ENCODE measurements around the gene TACSTD2. TPM values are rescaled to one million over a fixed set of nuclear protein-coding genes. Genes with fewer than 3 reads are reported as not detected.

TACSTD2 gene
- polyA plus RNA-seq, 1 experiment, result 0.16 TPM

GRCh38 chr1:58588396-58588795 is 11.3 kb upstream of the TACSTD2 start:
- no peaks in the 10 kb centered on the region for H3K36me3 ChIP-seq (ENCODE audit: control insufficient read depth, insufficient read depth, low read length)
- CTCF ChIA-PET, result interaction anchor here (3.0 kb wide), 1 partner anchor 64 kb away, joined by 8 read pairs; no protein-coding TSS in a partner anchor
- no peaks in the 10 kb centered on the region for H3K27me3 ChIP-seq (ENCODE audit: control insufficient read depth, insufficient read depth, low read length)
- POLR2A ChIA-PET, result no interaction called here
- no peak for DNase-seq (ENCODE audit: low read depth)
- no peak overlapping the region for H3K4me3 ChIP-seq (ENCODE audit: low read depth, low read length)
- no peak for TF ChIP-seq CTCF (IDR thresholded peaks at IDR 0.05; ENCODE audit: insufficient read depth, low read depth, low read length)

GRCh38 chr1:58587667-58588066 is 10.6 kb upstream of the TACSTD2 start:
- DNase-seq (ENCODE audit: low read depth), result no peak
- Histone ChIP-seq H3K36me3 (ENCODE audit: control insufficient read depth, insufficient read depth, low read length) (no peaks in the 10 kb centered on the region), H3K4me3 (ENCODE audit: low read depth, low read length) (no peak overlapping the region), H3K27me3 (ENCODE audit: control insufficient read depth, insufficient read depth, low read length) (no peaks in the 10 kb centered on the region)
- POLR2A ChIA-PET, result no interaction called here
- CTCF ChIA-PET, result interaction anchor here (3.0 kb wide), 1 partner anchor 65 kb away, joined by 8 read pairs; no protein-coding TSS in a partner anchor
- TF ChIP-seq CTCF (IDR thresholded peaks at IDR 0.05; ENCODE audit: insufficient read depth, low read depth, low read length), result no peak

GRCh38 chr1:58586271-58586670 is 9.2 kb upstream of the TACSTD2 start:
- no peaks in the 10 kb centered on the region for H3K36me3 ChIP-seq (ENCODE audit: control insufficient read depth, insufficient read depth, low read length)
- no peak for DNase-seq (ENCODE audit: low read depth)
- POLR2A ChIA-PET, result no interaction called here
- CTCF ChIA-PET, result interaction anchor here (3.0 kb wide), 1 partner anchor 67 kb away, joined by 8 read pairs; no protein-coding TSS in a partner anchor
- TF ChIP-seq CTCF (IDR thresholded peaks at IDR 0.05; ENCODE audit: insufficient read depth, low read depth, low read length), result no peak
- no peaks in the 10 kb centered on the region for H3K27me3 ChIP-seq (ENCODE audit: control insufficient read depth, insufficient read depth, low read length)
- H3K4me3 ChIP-seq (ENCODE audit: low read depth, low read length), result no peak overlapping the region

GRCh38 chr1:58585581-58586151 is 8.6 kb upstream of the TACSTD2 start:
- H3K4me3 ChIP-seq (ENCODE audit: low read depth, low read length), result no peak overlapping the region
- no peak for DNase-seq (ENCODE audit: low read depth)
- CTCF ChIA-PET, result interaction anchor here (3.0 kb wide), 1 partner anchor 67 kb away, joined by 8 read pairs; no protein-coding TSS in a partner anchor
- no peaks in the 10 kb centered on the region for H3K27me3 ChIP-seq (ENCODE audit: control insufficient read depth, insufficient read depth, low read length)
- no peaks in the 10 kb centered on the region for H3K36me3 ChIP-seq (ENCODE audit: control insufficient read depth, insufficient read depth, low read length)
- POLR2A ChIA-PET, result no interaction called here
- no peak for TF ChIP-seq CTCF (IDR thresholded peaks at IDR 0.05; ENCODE audit: insufficient read depth, low read depth, low read length)

- POLR2A ChIA-PET, result no interaction called here
- CTCF ChIA-PET, result interaction anchor here (2.2 kb wide), 1 partner anchor 67 kb away, joined by 8 read pairs; no protein-coding TSS in a partner anchor
Measured at GRCh38 chr1:58585166-58585565, 8.1 kb upstream of the TACSTD2 start.

More at GRCh38 chr1:58585166-58585565, 8.1 kb upstream of the TACSTD2 start:
- no peak for TF ChIP-seq CTCF (IDR thresholded peaks at IDR 0.05; ENCODE audit: insufficient read depth, low read depth, low read length)
- Histone ChIP-seq H3K27me3 (ENCODE audit: control insufficient read depth, insufficient read depth, low read length) (no peaks in the 10 kb centered on the region), H3K4me3 (ENCODE audit: low read depth, low read length) (no peak overlapping the region), H3K36me3 (ENCODE audit: control insufficient read depth, insufficient read depth, low read length) (no peaks in the 10 kb centered on the region)
- no peak for DNase-seq (ENCODE audit: low read depth)
